HG03135 (cell line): ENCODE data around the gene PLA2G12A.
A peak's percentile ranks its signal among the peaks of the same experiment; 100 is the strongest.

Source experiments
- ATAC-seq: cut with Tn5 transposase; IDR thresholded peaks from one replicate; pipeline ENCODE4 v1.9.1; 2021; ENCODE audit warnings: mild to moderate bottlenecking, moderate library complexity; ENCODE audit not compliant: unreplicated experiment

PLA2G12A gene

GRCh38 chr4:109729718-109730618 lies at the start of gene PLA2G12A:
Gene PLA2G12A, minus strand, starts transcription at chr4:109730070. Its CDS starts 261 bp downstream, at chr4:109729809.
- ATAC-seq, result peak; percentile 79

- no peak for ATAC-seq
Measured at GRCh38 chr4:109764789-109765402, 35.0 kb upstream of the PLA2G12A start.

GRCh38 chr4:109764376-109764775 lies 34.5 kb upstream of the PLA2G12A start:
- ATAC-seq, result no peak

GRCh38 chr4:109760682-109761081 lies 30.8 kb upstream of the PLA2G12A start:
- no peak for ATAC-seq

GRCh38 chr4:109755656-109756055 lies 25.8 kb upstream of the PLA2G12A start:
- ATAC-seq, result no peak

GRCh38 chr4:109754093-109754857 lies 24.4 kb upstream of the PLA2G12A start:
- no peak for ATAC-seq

- ATAC-seq, result no peak
Measured at GRCh38 chr4:109752525-109752924, 22.7 kb upstream of the PLA2G12A start.

- no peak for ATAC-seq
Measured at GRCh38 chr4:109751852-109752251, 22.0 kb upstream of the PLA2G12A start.

GRCh38 chr4:109750652-109751244 lies 20.9 kb upstream of the PLA2G12A start:
- ATAC-seq, result no peak

- no peak for ATAC-seq
Measured at GRCh38 chr4:109749388-109750082, 19.7 kb upstream of the PLA2G12A start.

GRCh38 chr4:109748114-109748513 lies 18.2 kb upstream of the PLA2G12A start:
- no peak for ATAC-seq

- ATAC-seq, result no peak
Measured at GRCh38 chr4:109746728-109747127, 16.9 kb upstream of the PLA2G12A start.

- ATAC-seq, result no peak
Measured at GRCh38 chr4:109745830-109746229, 16.0 kb upstream of the PLA2G12A start.

GRCh38 chr4:109739547-109739946 lies 9.7 kb upstream of the PLA2G12A start:
- no peak for ATAC-seq

GRCh38 chr4:109738104-109738872 lies 8.4 kb upstream of the PLA2G12A start:
- no peak for ATAC-seq

GRCh38 chr4:109735566-109736365 lies 5.9 kb upstream of the PLA2G12A start:
- ATAC-seq, result no peak

GRCh38 chr4:109733728-109734127 lies 3.9 kb upstream of the PLA2G12A start:
- no peak for ATAC-seq

- no peak for ATAC-seq
Measured at GRCh38 chr4:109730619-109731545, 1.0 kb upstream of the PLA2G12A start.
